ENCODE data around the gene DCAKD.

DNA sequence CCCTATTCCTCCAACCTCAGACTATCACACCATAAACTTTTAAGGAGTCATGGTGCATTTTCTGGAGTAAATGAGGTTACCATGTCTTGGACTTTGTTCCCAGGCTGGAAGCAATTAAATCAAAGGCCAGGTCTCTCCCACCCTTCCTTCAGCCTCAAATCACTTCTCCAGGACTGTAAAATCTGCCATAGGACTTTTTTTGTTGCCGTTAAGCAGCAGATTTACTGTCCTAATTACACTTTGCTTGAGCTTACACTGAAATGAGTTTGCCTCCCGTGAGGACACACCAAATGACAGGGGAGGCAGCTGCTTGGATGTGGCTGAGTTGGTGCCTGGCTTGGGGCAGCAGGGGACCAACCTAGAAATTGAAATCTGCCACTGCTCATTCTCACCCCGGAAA, 14.7 kb downstream of the DCAKD start:
- no peak for TF ChIP-seq EZH2 (IDR thresholded peaks at IDR 0.05; ENCODE audit: borderline replicate concordance, control insufficient read depth, low read depth, low read length)
- TF ChIP-seq, protein P1, sequence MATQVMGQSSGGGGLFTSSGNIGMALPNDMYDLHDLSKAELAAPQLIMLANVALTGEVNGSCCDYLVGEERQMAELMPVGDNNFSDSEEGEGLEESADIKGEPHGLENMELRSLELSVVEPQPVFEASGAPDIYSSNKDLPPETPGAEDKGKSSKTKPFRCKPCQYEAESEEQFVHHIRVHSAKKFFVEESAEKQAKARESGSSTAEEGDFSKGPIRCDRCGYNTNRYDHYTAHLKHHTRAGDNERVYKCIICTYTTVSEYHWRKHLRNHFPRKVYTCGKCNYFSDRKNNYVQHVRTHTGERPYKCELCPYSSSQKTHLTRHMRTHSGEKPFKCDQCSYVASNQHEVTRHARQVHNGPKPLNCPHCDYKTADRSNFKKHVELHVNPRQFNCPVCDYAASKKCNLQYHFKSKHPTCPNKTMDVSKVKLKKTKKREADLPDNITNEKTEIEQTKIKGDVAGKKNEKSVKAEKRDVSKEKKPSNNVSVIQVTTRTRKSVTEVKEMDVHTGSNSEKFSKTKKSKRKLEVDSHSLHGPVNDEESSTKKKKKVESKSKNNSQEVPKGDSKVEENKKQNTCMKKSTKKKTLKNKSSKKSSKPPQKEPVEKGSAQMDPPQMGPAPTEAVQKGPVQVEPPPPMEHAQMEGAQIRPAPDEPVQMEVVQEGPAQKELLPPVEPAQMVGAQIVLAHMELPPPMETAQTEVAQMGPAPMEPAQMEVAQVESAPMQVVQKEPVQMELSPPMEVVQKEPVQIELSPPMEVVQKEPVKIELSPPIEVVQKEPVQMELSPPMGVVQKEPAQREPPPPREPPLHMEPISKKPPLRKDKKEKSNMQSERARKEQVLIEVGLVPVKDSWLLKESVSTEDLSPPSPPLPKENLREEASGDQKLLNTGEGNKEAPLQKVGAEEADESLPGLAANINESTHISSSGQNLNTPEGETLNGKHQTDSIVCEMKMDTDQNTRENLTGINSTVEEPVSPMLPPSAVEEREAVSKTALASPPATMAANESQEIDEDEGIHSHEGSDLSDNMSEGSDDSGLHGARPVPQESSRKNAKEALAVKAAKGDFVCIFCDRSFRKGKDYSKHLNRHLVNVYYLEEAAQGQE (IDR thresholded peaks at IDR 0.05; ENCODE audit: low read depth, low read length): no peak
- TF ChIP-seq ZZZ3 (IDR thresholded peaks at IDR 0.05; ENCODE audit: control insufficient read depth, insufficient read length, low read depth): no peak
- TF ChIP-seq POLR2A (IDR thresholded peaks at IDR 0.05; ENCODE audit: low read depth, low read length): no peak
